Neural cell (in vitro differentiated cells): Measurements from ENCODE around the gene SRP68. TPM values are rescaled to one million over a fixed set of nuclear protein-coding genes. Genes with fewer than 3 reads are reported as not detected.

Experiments
- H2AFZ ChIP-seq: fragments of 200-600, 300-800 bp; sonication (generic), shearing (Covaris generic); 2 replicates; pipeline ENCODE4 v1.6.0; 2014; ENCODE audit warnings: low read depth, mild to moderate bottlenecking, antibody characterized with exemption, low read length, moderate library complexity
- H3F3A ChIP-seq: fragments of 200-600 bp; shearing (Covaris generic); 2 replicates; pipeline ENCODE4 v1.6.1; 2016; ENCODE audit warnings: mild to moderate bottlenecking, moderate library complexity, mixed read lengths, antibody characterized with exemption, low read length; ENCODE audit not compliant: insufficient read depth, poor library complexity, severe bottlenecking
- H3K27ac ChIP-seq: fragments of 200-600, 300-800 bp; sonication (generic), shearing (Covaris generic); 2 replicates; pipeline ENCODE4 v1.5.1; 2014; ENCODE audit warnings: mild to moderate bottlenecking, low read length, moderate library complexity
- H3K27me3 ChIP-seq: fragments of 300-800, 200-600 bp; sonication (generic), shearing (Covaris generic); 2 replicates; pipeline ENCODE4 v1.6.0; 2014; ENCODE audit warnings: mild to moderate bottlenecking, low read depth, low read length, moderate library complexity; ENCODE audit not compliant: insufficient read depth
- H3K36me3 ChIP-seq: fragments of 300-800, 200-600 bp; sonication (generic), shearing (Covaris generic); 2 replicates; pipeline ENCODE4 v1.5.1; 2014; ENCODE audit warnings: mild to moderate bottlenecking, antibody characterized with exemption, low read length, moderate library complexity; ENCODE audit not compliant: insufficient read depth
- H3K4me2 ChIP-seq: fragments of 300-800, 200-600 bp; sonication (generic), shearing (Covaris generic); 2 replicates; pipeline ENCODE4 v1.6.0; 2014; ENCODE audit warnings: mild to moderate bottlenecking, low read length
- H3K4me3 ChIP-seq: fragments of 300-800, 200-600 bp; sonication (generic), shearing (Covaris generic); 2 replicates; pipeline ENCODE4 v1.5.1; 2014; ENCODE audit warnings: mild to moderate bottlenecking, low read length, moderate library complexity
- H3K79me2 ChIP-seq: fragments of 200-600 bp; shearing (Covaris generic); replicated peaks from 2 replicates; pipeline ENCODE4 v1.6.0; 2014; ENCODE audit warnings: mild to moderate bottlenecking, low read length, moderate library complexity; ENCODE audit not compliant: insufficient read depth
- H3K9ac ChIP-seq: fragments of 300-800, 200-600 bp; sonication (generic), shearing (Covaris generic); 2 replicates; pipeline ENCODE4 v1.6.1; 2016; ENCODE audit warnings: mild to moderate bottlenecking, low read length, mixed read lengths
- H3K9me2 ChIP-seq: fragments of 200-600 bp; shearing (Covaris generic); 2 replicates; pipeline ENCODE4 v1.6.1; 2016; ENCODE audit warnings: mild to moderate bottlenecking, low read length, mixed read lengths; ENCODE audit not compliant: insufficient read depth
- H3K9me3 ChIP-seq: fragments of 200-600, 300-800 bp; sonication (generic), shearing (Covaris generic); 2 replicates; pipeline ENCODE4 v1.6.1; 2016; ENCODE audit warnings: mild to moderate bottlenecking, mixed run types, low read length, moderate library complexity, mixed read lengths
- H4K20me1 ChIP-seq: fragments of 200-600 bp; shearing (Covaris generic); 2 replicates; pipeline ENCODE4 v1.6.1; 2016; ENCODE audit warnings: mild to moderate bottlenecking, mixed run types; ENCODE audit not compliant: insufficient read depth
- EP300 ChIP-seq: fragments of 450-650 bp; conservative IDR thresholded peaks from 2 replicates; pipeline ENCODE4 v1.6.1; 2014; ENCODE audit warnings: antibody characterized with exemption, mild to moderate bottlenecking, moderate library complexity; ENCODE audit not compliant: poor library complexity, severe bottlenecking
- EZH2 ChIP-seq: fragments of 200-600, 300-800 bp; shearing (Covaris generic), sonication (generic); IDR thresholded peaks from 2 replicates; pipeline ENCODE4 v1.6.1; 2014; ENCODE audit warnings: antibody characterized with exemption, low read length, borderline replicate concordance, mild to moderate bottlenecking; ENCODE audit not compliant: insufficient read depth, poor library complexity, severe bottlenecking
- MXI1 ChIP-seq: fragments of 450-650 bp; conservative IDR thresholded peaks from 2 replicates; pipeline ENCODE4 v1.6.1; 2014; ENCODE audit warnings: antibody characterized with exemption, mild to moderate bottlenecking; ENCODE audit not compliant: poor library complexity, severe bottlenecking
- POLR2AphosphoS5 ChIP-seq: IDR thresholded peaks from 2 replicates; pipeline ENCODE4 v1.6.1; 2012
- RAD21 ChIP-seq: fragments of 450-650 bp; conservative IDR thresholded peaks from 2 replicates; pipeline ENCODE4 v1.6.1; 2014; ENCODE audit warnings: antibody characterized with exemption, mild to moderate bottlenecking, moderate library complexity
- SMC3 ChIP-seq: fragments of 450-650 bp; conservative IDR thresholded peaks from 2 replicates; pipeline ENCODE4 v1.6.1; 2014; ENCODE audit warnings: antibody characterized with exemption, mild to moderate bottlenecking, moderate library complexity; ENCODE audit not compliant: poor library complexity
- TAF1 ChIP-seq: IDR thresholded peaks from 2 replicates; pipeline ENCODE4 v1.6.1; 2012; ENCODE audit warnings: low read depth
- polyA plus RNA-seq: library from polyadenylated mRNA; depleted of rRNA; stranded (reverse); fragments of >200 nt; gene quantifications from 2 replicates; pipeline ENCODE4 v1.2.3, GENCODE V29; 2014
- TF ChIP-seq, protein P1 (sequence below): fragments of 450-650 bp; IDR thresholded peaks from 2 replicates; pipeline ENCODE4 v1.5.1; 2014; ENCODE audit warnings: antibody characterized with exemption, mild to moderate bottlenecking, moderate library complexity; ENCODE audit not compliant: poor library complexity, severe bottlenecking
- TF ChIP-seq, protein P2 (sequence below): IDR thresholded peaks from 2 replicates; pipeline ENCODE4 v1.6.1; 2012; ENCODE audit warnings: borderline replicate concordance

SRP68 gene
- polyA plus RNA-seq, 1 donor from 2014 or later, result 26.3 TPM

DNA sequence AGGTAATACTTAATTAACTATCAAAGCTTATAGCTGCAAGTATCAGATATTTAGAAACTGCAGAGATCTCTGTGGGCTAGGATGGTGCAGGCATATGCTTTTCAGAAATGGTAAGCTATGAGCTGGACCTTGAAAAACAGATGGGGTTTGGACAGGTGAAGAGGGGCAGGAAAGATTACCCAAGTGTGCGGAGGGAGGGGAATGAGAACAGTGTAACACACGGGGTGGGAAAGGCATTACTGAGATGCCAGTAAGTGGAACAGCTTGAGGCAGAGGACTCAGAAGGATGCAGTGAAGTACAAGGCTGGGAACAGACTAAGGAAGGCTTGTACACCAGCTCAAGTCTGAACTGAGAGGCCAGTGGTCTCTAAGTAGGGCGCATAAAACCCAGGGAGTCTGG, 23.1 kb downstream of the SRP68 start:
- no peaks in the 10 kb centered on the region for H4K20me1 ChIP-seq
- no peaks in the 10 kb centered on the region for H3K79me2 ChIP-seq
- H3K4me3 ChIP-seq, result no peak overlapping the region
- no peak overlapping the region for H2AFZ ChIP-seq
- H3K9me3 ChIP-seq, result no peaks in the 10 kb centered on the region
- TF ChIP-seq EP300 (no peak), SMC3 (no peak)
- no peaks in the 10 kb centered on the region for H3K36me3 ChIP-seq
- no peaks in the 10 kb centered on the region for H3K27me3 ChIP-seq
- H3K9me2 ChIP-seq, result no peaks in the 10 kb centered on the region
- H3K9ac ChIP-seq, result no peak overlapping the region
- H3K27ac ChIP-seq, result no peak overlapping the region
- H3K4me2 ChIP-seq, result no peak overlapping the region
- H3F3A ChIP-seq, result no peaks in the 10 kb centered on the region

DNA sequence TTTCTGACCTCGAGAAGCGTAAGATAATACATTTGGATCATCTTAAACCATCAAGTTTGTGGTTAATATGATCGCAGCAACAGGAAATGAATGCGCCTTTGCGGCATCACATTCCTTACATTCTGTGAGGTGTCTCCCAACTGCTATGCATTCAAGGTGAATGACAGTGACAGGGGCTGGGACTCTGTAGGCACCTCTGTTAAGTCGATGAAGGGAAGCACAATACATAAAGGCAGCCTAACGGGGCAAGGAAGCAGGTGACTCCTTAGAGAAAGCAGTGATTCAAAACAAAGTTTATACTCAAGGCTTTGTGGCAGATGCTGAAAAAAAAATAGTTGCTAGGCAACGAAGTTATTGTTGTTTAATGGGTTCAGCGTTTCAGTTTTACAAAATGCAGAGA, 23.6 kb downstream of the SRP68 start:
- H3K4me3 ChIP-seq, result no peak overlapping the region
- H3K36me3 ChIP-seq, result no peaks in the 10 kb centered on the region
- no peaks in the 10 kb centered on the region for H3F3A ChIP-seq
- no peak overlapping the region for H3K9ac ChIP-seq
- no peak overlapping the region for H3K27ac ChIP-seq
- H4K20me1 ChIP-seq, result no peaks in the 10 kb centered on the region
- no peaks in the 10 kb centered on the region for H3K27me3 ChIP-seq
- no peaks in the 10 kb centered on the region for H3K79me2 ChIP-seq
- no peak overlapping the region for H3K4me2 ChIP-seq
- no peaks in the 10 kb centered on the region for H3K9me2 ChIP-seq
- no peaks in the 10 kb centered on the region for H3K9me3 ChIP-seq
- no peak overlapping the region for H2AFZ ChIP-seq
- TF ChIP-seq, protein P1, sequence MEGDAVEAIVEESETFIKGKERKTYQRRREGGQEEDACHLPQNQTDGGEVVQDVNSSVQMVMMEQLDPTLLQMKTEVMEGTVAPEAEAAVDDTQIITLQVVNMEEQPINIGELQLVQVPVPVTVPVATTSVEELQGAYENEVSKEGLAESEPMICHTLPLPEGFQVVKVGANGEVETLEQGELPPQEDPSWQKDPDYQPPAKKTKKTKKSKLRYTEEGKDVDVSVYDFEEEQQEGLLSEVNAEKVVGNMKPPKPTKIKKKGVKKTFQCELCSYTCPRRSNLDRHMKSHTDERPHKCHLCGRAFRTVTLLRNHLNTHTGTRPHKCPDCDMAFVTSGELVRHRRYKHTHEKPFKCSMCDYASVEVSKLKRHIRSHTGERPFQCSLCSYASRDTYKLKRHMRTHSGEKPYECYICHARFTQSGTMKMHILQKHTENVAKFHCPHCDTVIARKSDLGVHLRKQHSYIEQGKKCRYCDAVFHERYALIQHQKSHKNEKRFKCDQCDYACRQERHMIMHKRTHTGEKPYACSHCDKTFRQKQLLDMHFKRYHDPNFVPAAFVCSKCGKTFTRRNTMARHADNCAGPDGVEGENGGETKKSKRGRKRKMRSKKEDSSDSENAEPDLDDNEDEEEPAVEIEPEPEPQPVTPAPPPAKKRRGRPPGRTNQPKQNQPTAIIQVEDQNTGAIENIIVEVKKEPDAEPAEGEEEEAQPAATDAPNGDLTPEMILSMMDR, result no peak
- TF ChIP-seq POLR2AphosphoS5, result no peak
- TF ChIP-seq EP300, result no peak
- TF ChIP-seq, protein P2, sequence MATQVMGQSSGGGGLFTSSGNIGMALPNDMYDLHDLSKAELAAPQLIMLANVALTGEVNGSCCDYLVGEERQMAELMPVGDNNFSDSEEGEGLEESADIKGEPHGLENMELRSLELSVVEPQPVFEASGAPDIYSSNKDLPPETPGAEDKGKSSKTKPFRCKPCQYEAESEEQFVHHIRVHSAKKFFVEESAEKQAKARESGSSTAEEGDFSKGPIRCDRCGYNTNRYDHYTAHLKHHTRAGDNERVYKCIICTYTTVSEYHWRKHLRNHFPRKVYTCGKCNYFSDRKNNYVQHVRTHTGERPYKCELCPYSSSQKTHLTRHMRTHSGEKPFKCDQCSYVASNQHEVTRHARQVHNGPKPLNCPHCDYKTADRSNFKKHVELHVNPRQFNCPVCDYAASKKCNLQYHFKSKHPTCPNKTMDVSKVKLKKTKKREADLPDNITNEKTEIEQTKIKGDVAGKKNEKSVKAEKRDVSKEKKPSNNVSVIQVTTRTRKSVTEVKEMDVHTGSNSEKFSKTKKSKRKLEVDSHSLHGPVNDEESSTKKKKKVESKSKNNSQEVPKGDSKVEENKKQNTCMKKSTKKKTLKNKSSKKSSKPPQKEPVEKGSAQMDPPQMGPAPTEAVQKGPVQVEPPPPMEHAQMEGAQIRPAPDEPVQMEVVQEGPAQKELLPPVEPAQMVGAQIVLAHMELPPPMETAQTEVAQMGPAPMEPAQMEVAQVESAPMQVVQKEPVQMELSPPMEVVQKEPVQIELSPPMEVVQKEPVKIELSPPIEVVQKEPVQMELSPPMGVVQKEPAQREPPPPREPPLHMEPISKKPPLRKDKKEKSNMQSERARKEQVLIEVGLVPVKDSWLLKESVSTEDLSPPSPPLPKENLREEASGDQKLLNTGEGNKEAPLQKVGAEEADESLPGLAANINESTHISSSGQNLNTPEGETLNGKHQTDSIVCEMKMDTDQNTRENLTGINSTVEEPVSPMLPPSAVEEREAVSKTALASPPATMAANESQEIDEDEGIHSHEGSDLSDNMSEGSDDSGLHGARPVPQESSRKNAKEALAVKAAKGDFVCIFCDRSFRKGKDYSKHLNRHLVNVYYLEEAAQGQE, result no peak

DNA sequence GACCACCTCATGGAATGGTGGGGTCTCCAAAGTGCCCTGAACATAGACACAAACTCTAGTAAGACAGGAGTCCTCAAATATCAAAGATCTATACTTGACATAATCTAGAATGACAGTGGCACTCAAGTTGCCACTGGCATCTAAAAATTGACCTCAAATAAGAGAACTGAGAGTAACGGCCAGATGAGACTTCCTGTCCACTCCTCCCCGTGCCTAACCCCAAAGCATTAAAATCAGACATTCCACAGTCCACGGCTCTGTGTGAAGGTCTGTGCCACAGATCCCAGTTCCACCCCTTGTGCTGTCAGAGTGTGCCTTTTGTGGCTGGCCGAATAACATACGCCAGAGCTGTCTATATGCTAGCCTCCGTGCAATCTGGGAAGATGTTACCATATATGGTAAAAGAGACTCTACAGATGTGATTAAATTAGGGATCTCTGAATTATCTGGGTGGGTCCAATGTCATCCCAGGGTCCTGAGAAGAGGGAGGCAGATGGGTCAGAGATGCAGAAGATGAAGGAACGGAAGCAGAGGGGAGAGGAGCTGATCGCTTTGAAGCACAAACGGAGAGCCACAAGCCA, 24.2 kb downstream of the SRP68 start:
- no peaks in the 10 kb centered on the region for H4K20me1 ChIP-seq

More for the DNA sequence above, 24.2 kb downstream of the SRP68 start:
- Histone ChIP-seq H3K27me3 (no peaks in the 10 kb centered on the region), H3K4me3 (no peak overlapping the region), H2AFZ (no peak overlapping the region), H3K36me3 (no peaks in the 10 kb centered on the region), H3K9me2 (no peaks in the 10 kb centered on the region), H3K79me2 (no peaks in the 10 kb centered on the region), H3K9me3 (no peaks in the 10 kb centered on the region), H3K9ac (no peak overlapping the region), H3K27ac (no peak overlapping the region), H3F3A (no peaks in the 10 kb centered on the region), H3K4me2 (no peak overlapping the region)
- no peak for TF ChIP-seq EZH2
- TF ChIP-seq SMC3, result no peak
- TF ChIP-seq, protein P2, result no peak
- no peak for TF ChIP-seq POLR2AphosphoS5
- TF ChIP-seq, protein P1, result no peak
- no peak for TF ChIP-seq RAD21
- TF ChIP-seq TAF1, result no peak
- no peak for TF ChIP-seq MXI1
- no peak for TF ChIP-seq EP300
